ENCODE measurements around the gene AMPD3.

- TF ChIP-seq POLR2A (IDR thresholded peaks at IDR 0.05) = no peak
- TF ChIP-seq EP300 (IDR thresholded peaks at IDR 0.05) = no peak
Measured at GRCh38 chr11:10450462-10451425, 4.3 kb upstream of the AMPD3 start.

Measured in sigmoid colon (tissue), 4 donors.